ENCODE data around the gene RHOU.

RHOU gene

DNA sequence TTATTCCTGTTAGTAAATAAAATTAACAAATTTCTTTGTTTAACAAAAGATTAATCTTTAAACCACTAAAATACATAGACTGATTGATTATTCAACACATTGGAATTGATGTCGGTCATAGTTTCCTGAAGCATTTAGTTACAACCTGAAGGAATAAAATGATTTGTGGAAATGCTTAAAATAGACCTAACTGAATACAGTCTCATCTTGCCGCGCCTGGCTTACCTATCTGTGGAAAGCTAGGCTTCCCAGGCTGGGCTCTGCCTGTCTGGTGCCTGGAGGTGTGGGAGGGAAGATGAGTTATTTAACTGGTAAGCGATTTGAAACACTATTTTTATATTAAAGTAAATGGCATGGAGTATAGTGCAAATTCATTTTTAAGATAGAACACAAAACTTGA lies 10.2 kb downstream of the RHOU start:
- no peak overlapping the region for H3K4me3 ChIP-seq (ENCODE audit: low read length)
- no peak for TF ChIP-seq ZNF274 (IDR thresholded peaks at IDR 0.05; ENCODE audit: low read depth, low read length)

DNA sequence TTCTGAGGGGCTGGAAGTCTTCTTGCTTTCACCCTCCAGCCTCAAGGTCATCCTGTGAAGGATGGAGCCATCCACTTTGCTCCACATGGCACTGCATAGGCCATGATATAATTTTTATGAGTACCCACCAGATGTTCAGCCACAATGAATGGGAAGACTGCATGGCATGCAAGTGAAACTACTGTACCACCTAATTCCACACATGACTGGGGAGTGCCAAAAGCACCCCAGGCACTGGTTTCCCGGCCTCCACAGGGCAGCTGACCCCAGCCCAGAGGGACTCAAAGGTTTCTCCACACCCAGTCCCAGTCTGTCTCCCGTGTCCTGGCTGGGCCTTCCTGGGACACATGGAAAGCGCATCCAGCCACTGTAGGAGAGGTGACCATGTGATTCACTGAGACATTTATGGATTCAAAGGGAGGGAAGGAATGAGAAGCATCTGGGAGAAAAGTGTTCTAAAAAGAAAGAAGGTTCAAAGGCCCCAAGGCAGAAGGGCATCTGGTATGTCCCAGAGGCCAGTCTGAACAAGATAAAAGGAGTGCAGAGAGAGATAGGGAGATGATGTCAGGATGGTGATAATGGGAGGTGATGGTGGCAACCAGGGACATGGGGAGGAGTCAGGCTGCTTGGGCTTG lies 12.1 kb downstream of the RHOU start:
- no peak overlapping the region for H3K4me3 ChIP-seq (ENCODE audit: low read length)
- no peak for TF ChIP-seq ZNF274 (IDR thresholded peaks at IDR 0.05; ENCODE audit: low read depth, low read length)

DNA sequence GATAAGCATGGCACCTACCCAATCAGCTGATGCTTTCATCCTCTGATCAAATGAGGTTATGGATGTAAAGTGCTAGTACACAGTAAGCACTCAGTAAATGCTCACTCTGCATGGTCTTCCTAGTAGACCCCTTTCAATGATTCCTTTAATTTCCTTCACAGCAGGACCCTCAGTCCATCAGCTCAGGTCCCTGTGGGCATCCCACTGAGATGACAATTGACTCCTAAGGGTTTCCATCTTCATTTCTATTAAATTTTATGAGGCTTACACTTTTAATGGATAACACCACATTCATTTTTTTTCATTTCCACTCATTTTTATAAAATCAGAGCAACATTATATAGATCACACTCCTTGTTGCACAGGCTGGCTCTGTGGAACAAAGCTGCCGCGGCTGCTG lies 12.8 kb downstream of the RHOU start:
- H3K4me3 ChIP-seq (ENCODE audit: low read length) = no peak overlapping the region
- no peak for TF ChIP-seq ZNF274 (IDR thresholded peaks at IDR 0.05; ENCODE audit: low read depth, low read length)

DNA sequence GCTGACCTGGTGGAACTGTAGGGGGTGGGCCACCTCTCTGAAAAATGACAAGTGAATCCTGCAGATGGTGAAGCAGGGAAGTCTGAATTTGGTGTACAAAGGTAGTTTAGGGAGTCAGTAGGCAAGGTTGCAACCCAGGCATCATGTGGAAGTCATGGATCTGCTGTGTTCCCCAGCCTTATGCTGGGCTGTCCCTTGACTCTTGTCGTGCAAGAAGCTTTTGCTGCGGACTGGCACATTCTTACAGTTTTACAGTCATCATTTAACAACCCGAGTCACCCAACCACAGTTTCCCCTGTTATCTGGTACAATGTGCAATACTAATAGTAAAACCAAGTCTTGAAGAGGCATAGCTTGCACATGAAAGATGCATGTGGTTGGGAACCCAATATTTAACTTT lies 13.2 kb downstream of the RHOU start:
- no peak for TF ChIP-seq ZNF274 (IDR thresholded peaks at IDR 0.05; ENCODE audit: low read depth, low read length)
- no peak overlapping the region for H3K4me3 ChIP-seq (ENCODE audit: low read length)

DNA sequence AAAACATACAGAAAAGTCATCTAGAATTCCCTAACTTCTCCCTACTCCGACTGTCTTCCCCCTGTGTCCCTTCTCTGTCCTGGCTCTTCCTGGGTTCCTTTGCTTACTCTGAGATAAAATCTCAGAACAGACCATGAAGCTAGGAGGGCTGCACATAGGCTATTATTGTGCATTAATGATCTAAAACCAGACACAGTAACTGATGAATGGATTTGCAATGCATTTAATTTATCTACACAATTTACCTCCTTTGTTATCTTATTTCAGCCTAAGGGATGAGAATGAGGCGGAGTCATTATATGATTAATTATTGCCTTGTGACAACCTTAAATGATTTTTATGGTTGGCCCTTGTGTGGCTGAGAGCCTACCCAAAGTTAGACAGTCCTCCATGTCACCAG lies 14.5 kb downstream of the RHOU start:
- TF ChIP-seq ZNF274 (IDR thresholded peaks at IDR 0.05; ENCODE audit: low read depth, low read length) = no peak
- H3K4me3 ChIP-seq (ENCODE audit: low read length) = no peak overlapping the region

DNA sequence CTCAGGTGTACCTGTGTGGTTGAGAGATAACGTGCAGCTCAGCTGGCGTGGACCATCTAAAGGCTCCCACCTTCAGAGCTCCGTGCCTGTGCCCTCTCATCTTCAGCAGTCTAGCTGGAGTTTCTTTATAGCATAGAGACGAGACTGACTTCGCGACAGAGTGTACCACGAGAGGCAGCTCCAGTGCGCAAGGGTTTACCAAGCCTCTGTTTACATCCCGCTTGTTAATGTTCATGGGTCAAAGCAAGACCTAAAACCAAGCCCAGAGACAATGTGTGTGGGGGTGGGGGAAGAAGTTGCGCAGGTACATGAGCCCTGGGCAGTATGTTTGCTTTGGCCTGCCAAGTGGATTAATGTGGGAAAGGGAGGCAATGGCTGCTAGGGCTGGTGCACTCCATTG lies 15.6 kb downstream of the RHOU start:
- H3K4me3 ChIP-seq (ENCODE audit: low read length) = no peak overlapping the region
- TF ChIP-seq ZNF274 (IDR thresholded peaks at IDR 0.05; ENCODE audit: low read depth, low read length) = no peak

DNA sequence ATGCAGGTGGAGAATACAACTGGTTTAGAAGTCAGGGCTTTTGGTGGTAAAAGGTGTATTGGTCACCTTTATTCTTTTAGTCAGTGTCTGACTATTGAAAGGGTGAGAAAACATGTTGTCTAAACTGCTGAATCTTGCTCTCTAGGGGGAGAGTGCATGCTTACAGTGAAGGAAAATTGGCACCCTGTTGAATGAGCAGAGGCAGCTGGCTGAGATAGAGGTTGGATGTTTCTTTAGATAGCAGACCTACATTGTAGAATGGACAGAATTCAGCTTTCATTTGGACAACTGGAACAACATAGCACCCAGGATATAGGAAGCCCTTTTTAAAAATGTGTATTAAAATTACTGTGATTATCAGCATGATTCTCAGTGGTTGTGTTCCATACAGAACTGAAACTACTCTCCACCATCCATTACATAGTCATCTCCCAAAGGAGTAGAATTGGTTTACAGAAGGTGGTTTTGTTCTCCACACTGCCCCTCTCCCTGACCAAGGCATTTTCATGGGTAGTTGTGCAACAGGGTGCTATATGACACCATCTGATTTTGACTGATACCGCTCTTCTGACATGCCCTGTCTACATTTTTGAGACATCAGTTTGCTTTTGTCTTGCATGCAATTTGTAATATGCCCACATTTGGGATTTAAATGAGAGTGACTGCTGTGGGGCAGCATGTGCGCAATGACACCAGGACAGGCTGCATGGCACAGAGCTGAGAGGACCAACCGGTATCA lies 16.2 kb downstream of the RHOU start:
- no peak overlapping the region for H3K4me3 ChIP-seq (ENCODE audit: low read length)
- no peak for TF ChIP-seq ZNF274 (IDR thresholded peaks at IDR 0.05; ENCODE audit: low read depth, low read length)

DNA sequence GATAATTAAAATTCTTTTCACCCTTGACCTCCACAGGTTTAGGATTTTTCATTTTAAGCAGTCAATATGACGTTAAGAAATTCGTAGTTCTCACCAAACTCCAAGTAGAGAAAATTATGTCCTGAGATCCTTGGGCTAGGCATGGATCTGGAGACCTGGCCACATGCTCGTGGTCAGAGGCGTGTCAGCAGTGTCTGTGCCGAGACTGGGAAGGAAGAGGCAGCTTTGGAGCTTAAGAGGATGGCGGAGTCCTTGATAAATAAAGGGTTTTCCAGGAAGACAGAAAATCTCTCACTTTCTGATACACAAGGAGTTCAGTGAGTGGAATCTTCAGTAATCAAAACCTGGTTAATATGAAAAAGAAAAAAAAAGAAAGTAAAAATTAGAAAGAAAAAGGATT lies 17.0 kb downstream of the RHOU start:
- TF ChIP-seq ZNF274 (IDR thresholded peaks at IDR 0.05; ENCODE audit: low read depth, low read length) = no peak
- H3K4me3 ChIP-seq (ENCODE audit: low read length) = no peak overlapping the region

DNA sequence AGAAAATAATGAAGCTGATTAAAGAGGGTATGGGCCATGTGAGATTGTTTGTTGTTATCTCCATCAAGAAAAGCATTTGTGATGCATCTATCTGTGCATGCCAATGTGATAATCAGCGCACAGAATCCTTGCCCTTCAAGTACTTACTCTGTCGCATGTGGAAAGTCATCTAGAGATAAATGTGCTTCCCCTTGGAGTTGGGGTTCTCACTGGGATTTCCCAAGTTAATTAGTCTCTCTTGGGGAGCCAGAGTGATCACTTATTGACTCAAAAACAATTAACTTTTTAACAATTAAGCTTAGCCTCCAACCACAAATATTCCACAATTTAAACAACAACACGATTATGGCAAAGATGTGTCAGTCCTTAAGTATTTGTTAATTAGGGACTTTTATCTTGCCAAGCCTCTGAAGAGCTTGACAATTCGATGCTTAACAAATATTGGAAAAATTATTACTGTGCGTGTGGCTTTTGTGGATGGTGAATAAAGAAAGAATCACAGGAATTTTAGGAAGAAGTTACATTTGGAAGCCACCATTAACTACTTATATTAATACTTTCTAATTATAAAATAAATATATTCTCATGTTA lies 17.5 kb downstream of the RHOU start:
- H3K4me3 ChIP-seq (ENCODE audit: low read length) = no peak overlapping the region
- TF ChIP-seq ZNF274 (IDR thresholded peaks at IDR 0.05; ENCODE audit: low read depth, low read length) = no peak

DNA sequence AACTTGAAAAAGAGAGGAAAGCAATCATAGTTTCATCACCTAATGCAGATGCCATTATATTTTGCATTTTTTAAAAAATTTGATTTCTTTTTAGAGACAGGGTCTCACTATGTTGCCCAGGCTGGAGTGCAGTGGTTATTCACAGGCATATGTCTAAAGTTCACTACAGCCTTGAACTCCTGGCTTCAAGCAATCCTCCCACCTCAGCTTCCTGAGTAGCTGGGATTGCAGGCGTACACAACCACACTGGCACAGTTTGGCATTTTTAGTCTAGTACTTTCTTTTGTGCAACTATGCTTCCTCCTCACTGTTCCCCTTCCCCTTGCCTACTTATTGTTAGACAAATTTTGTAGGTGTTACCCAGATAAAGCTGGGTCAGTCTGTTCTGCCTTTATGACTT lies 18.0 kb downstream of the RHOU start:
- no peak for TF ChIP-seq ZNF274 (IDR thresholded peaks at IDR 0.05; ENCODE audit: low read depth, low read length)
- no peak overlapping the region for H3K4me3 ChIP-seq (ENCODE audit: low read length)

DNA sequence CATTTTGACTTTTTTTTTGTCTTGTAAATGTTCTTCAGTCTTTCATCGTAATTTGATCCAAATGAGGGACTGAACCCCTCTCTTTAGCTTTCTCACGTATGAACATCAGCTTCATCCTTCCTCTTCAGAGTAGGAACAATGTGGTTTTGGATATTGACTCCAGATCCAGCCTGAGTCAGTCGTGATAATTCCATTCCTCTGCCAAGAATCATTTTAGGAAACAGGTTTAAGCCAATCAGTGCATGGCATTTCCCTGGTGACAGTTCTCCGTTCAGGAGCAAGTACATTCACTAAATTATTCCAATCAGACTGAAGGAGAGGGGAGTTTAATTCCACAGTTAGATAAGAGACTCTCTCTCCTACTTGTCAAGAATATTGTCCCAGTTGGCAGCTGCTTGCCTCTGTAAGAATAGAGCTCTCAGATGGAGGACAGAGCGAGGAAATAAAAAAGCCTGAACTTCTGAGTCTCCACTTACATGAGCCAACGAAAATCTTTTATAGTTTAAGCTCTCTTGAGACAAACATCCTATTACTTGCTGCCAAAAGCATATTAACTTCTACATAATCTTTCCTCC lies 18.6 kb downstream of the RHOU start:
- H3K4me3 ChIP-seq (ENCODE audit: low read length) = no peak overlapping the region
- TF ChIP-seq ZNF274 (IDR thresholded peaks at IDR 0.05; ENCODE audit: low read depth, low read length) = no peak

DNA sequence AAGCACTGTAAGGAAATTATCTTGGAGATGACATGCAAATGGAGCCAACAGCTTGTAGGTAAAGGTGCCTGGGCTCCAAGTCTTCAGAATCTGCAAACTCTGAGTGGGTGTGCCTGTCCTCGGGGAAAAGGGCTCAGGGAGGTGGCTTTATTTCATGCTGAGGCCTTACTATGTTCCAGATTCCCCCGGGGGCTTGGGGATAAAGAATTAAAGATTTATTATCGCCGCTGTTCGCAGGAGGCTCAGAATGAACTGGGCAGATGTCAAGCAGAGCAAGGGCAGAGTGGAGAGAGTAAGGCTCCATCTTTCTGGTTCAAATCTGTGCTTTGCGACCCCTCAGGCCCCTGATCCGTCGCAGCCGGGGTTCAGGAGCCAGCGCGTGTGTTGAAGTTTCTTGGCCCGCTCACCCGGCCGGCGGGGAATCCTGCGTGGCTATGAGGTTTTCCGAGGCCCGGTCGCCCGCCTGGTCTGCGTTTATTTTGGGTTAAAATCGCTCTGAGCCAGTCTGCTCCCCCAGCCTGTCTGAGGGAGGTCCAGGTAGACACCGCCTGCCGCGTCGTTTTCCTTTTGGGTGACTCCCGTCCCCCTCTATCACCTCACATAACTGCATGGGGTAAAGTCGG lies 19.5 kb downstream of the RHOU start:
- no peak for TF ChIP-seq ZNF274 (IDR thresholded peaks at IDR 0.05; ENCODE audit: low read depth, low read length)
- H3K4me3 ChIP-seq (ENCODE audit: low read length) = no peak overlapping the region

DNA sequence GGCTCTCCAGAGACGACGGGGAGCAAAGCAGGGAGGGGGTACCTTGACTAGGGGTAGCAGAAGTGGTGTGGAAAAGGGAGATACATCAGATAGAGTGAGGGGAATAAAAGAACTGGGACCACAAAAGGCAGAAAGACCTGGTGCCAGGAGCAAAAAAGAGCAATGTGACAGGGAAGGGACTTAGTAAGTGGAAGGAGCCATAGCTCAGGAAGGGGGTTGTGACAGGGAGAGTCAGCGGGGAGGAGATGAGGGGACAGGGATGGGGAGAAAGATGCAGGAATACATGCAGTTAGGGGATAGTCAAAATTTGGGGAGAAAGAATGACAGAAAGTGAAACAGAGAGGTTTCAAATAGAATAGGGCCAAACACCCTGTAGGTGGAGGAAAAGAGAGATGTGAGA lies 20.5 kb downstream of the RHOU start:
- TF ChIP-seq ZNF274 (IDR thresholded peaks at IDR 0.05; ENCODE audit: low read depth, low read length) = no peak
- no peak overlapping the region for H3K4me3 ChIP-seq (ENCODE audit: low read length)

DNA sequence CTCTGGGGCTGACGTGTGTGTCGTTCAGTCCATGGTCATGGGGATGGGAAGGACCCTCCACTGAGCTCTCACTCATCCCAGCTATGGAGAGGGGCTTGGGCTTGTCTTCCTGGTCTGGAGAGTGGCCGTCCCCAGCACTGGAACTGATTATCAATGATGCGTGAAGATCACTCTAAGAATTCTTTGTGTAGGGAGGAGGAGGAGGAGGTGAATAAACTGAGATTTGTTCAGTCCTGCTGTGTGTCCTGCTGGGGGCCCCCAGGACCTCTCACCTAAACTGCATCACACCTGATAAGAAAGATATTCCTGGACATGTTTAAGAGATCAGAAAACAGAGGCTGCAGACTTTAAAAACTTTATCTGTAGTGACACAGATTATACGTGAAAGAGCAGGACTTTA lies 21.2 kb downstream of the RHOU start:
- H3K4me3 ChIP-seq (ENCODE audit: low read length) = no peak overlapping the region
- no peak for TF ChIP-seq ZNF274 (IDR thresholded peaks at IDR 0.05; ENCODE audit: low read depth, low read length)

DNA sequence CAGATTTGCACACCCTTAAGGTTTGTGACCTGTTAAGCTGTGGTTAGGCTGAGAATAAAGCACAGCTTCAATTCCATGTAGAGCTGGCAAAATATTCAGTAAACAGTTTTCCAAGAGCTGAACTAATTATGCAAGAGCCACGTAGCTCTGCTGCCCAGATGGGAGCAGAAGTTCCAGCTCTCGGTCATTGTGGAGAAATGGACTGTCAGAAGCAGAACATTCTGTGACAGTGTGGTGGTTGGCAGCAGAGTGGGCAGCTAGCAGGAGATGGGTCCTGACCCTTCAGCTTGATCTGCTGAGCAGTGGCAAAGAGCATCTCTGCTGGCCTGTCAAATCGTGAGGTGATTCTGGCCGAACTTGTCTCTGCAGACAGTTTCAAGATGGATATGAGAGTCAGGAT lies 23.2 kb downstream of the RHOU start:
- no peak overlapping the region for H3K4me3 ChIP-seq (ENCODE audit: low read length)
- no peak for TF ChIP-seq ZNF274 (IDR thresholded peaks at IDR 0.05; ENCODE audit: low read depth, low read length)
